ENCODE results near the gene VSTM5. TPM values are rescaled to one million over a fixed set of nuclear protein-coding genes. Genes with fewer than 3 reads are reported as not detected.

VSTM5 gene
- total RNA-seq, 1 donor from 2014 or later = 0.31 TPM

- peaks cover 5% of the 10 kb centered on the region for H3K27me3 Mint-ChIP-seq
- no peak for DNase-seq (ENCODE audit: low spot score, unreplicated experiment)
- no peaks in the 10 kb centered on the region for H3K9me3 Mint-ChIP-seq (ENCODE audit: low read depth)
- H3K4me1 Mint-ChIP-seq (ENCODE audit: low read depth) = no peaks in the 10 kb centered on the region
- H3K4me3 Mint-ChIP-seq (ENCODE audit: low read depth) = no peak overlapping the region
- H3K27ac Mint-ChIP-seq = no peak overlapping the region
- no peaks in the 10 kb centered on the region for H3K36me3 Mint-ChIP-seq (ENCODE audit: insufficient read depth)
- no peak for TF ChIP-seq CTCF (IDR thresholded peaks at IDR 0.05; ENCODE audit: unreplicated experiment)
These were observed 1.2 kb downstream of the VSTM5 start for GRCh38 chr11:93849201-93849600.

GRCh38 chr11:93846411-93846810 lies 4.0 kb downstream of the VSTM5 start:
- TF ChIP-seq CTCF (IDR thresholded peaks at IDR 0.05; ENCODE audit: unreplicated experiment) = no peak
- Mint-ChIP-seq H3K27ac (no peak overlapping the region), H3K27me3 (peaks cover 8% of the 10 kb centered on the region), H3K36me3 (ENCODE audit: insufficient read depth) (no peaks in the 10 kb centered on the region), H3K9me3 (ENCODE audit: low read depth) (no peaks in the 10 kb centered on the region), H3K4me3 (ENCODE audit: low read depth) (no peak overlapping the region), H3K4me1 (ENCODE audit: low read depth) (peaks cover 2% of the 10 kb centered on the region)
- no peak for DNase-seq (ENCODE audit: low spot score, unreplicated experiment)

GRCh38 chr11:93845181-93846092 lies 5.0 kb downstream of the VSTM5 start:
- Mint-ChIP-seq H3K4me3 (ENCODE audit: low read depth) (no peak overlapping the region), H3K4me1 (ENCODE audit: low read depth) (peaks cover 2% of the 10 kb centered on the region), H3K9me3 (ENCODE audit: low read depth) (no peaks in the 10 kb centered on the region), H3K27me3 (peaks cover 8% of the 10 kb centered on the region), H3K36me3 (ENCODE audit: insufficient read depth) (no peaks in the 10 kb centered on the region), H3K27ac (no peak overlapping the region)
- no peak for DNase-seq (ENCODE audit: low spot score, unreplicated experiment)
- no peak for TF ChIP-seq CTCF (IDR thresholded peaks at IDR 0.05; ENCODE audit: unreplicated experiment)

GRCh38 chr11:93844568-93844967 lies 5.8 kb downstream of the VSTM5 start:
- Mint-ChIP-seq H3K4me1 (ENCODE audit: low read depth) (peaks cover 4% of the 10 kb centered on the region), H3K27me3 (peaks cover 8% of the 10 kb centered on the region), H3K9me3 (ENCODE audit: low read depth) (no peaks in the 10 kb centered on the region), H3K36me3 (ENCODE audit: insufficient read depth) (no peaks in the 10 kb centered on the region), H3K27ac (no peak overlapping the region), H3K4me3 (ENCODE audit: low read depth) (no peak overlapping the region)
- TF ChIP-seq CTCF (IDR thresholded peaks at IDR 0.05; ENCODE audit: unreplicated experiment) = no peak
- no peak for DNase-seq (ENCODE audit: low spot score, unreplicated experiment)

- no peak for DNase-seq (ENCODE audit: low spot score, unreplicated experiment)
- Mint-ChIP-seq H3K27me3 (peaks cover 8% of the 10 kb centered on the region), H3K9me3 (ENCODE audit: low read depth) (no peaks in the 10 kb centered on the region), H3K4me3 (ENCODE audit: low read depth) (no peak overlapping the region), H3K36me3 (ENCODE audit: insufficient read depth) (no peaks in the 10 kb centered on the region), H3K27ac (no peak overlapping the region), H3K4me1 (ENCODE audit: low read depth) (peaks cover 4% of the 10 kb centered on the region)
- TF ChIP-seq CTCF (IDR thresholded peaks at IDR 0.05; ENCODE audit: unreplicated experiment) = no peak
These were observed 6.5 kb downstream of the VSTM5 start for GRCh38 chr11:93843906-93844305.

Data from progenitor cell of endocrine pancreas (in vitro differentiated cells).